ENCODE data around the gene PMVK. TPM values are rescaled to one million over a fixed set of nuclear protein-coding genes. Genes with fewer than 3 reads are reported as not detected.

PMVK gene
- total RNA-seq = 8.6 and 10.6 TPM in 2 replicates

DNA sequence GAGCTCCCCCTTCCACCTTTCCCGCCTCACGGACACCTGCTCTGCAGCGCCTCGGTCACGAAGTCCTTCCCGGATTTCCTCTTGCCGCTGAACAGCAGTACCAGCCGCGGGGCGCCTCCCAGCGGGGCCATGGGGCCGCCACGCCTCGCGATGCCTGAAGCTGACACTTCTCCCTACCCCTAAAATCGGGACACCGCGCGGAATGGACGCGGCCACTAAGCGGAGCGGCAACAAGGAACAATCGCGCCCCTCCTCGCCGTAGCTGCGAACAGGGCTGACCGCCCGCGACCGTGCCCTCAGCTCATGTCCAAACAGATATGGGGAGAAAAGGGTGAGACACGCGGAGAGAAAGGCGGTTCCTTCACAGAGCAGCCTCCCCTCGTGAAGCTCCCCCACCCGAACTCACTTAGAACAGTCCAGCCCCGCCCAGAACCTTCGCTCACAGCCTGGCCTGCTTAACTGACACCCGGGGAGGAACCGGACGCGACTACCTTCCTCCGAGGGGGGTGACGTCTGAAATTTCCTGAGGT, at the start of gene PMVK:
PMVK (minus strand) TSS at position 165 of the 530 bp plus-strand sequence; CDS start at position 131, 34 bp downstream.

GRCh38 chr1:154982897-154983648, 46.6 kb upstream of the PMVK start, which contains the start of gene FLAD1:
TSS of gene FLAD1 (plus strand) at chr1:154983344. CDS start at chr1:154983695, 351 bp downstream.

DNA sequence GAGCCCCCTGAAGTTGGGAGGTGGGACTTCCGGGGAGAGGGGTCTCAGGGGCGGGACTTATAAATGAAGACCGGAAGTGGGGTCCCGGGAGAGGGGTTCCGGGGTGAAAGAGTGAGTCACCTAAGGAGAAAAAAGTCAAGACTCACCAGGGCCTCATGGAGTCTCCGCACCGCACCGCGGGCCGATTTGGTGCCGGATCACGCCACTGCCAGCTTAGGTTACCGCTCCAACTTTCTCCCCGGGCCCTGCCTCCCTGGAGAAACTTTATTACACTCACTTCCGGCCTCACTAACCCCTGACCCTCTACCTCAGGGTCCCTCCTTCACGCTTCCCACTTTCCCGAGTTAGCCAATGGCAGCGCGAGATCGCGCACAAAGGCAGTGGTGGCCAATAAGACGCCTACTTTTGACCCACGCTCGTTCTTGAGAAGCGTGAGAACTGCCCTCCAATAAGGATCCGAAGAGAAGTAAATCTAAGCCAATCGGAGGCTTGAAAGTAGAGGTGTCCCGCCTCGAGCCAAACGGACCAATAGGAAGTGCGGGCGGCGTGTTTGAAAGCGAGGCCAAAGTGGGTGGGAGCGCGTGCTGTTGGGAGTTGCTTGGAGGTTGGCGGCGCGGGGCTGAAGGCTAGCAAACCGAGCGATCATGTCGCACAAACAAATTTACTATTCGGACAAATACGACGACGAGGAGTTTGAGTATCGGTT, 37.7 kb upstream of the PMVK start, which contains the start of gene CKS1B:
CKS1B (plus strand) TSS at position 580 of the 706 bp plus-strand sequence; CDS start at position 645, 65 bp downstream.

DNA sequence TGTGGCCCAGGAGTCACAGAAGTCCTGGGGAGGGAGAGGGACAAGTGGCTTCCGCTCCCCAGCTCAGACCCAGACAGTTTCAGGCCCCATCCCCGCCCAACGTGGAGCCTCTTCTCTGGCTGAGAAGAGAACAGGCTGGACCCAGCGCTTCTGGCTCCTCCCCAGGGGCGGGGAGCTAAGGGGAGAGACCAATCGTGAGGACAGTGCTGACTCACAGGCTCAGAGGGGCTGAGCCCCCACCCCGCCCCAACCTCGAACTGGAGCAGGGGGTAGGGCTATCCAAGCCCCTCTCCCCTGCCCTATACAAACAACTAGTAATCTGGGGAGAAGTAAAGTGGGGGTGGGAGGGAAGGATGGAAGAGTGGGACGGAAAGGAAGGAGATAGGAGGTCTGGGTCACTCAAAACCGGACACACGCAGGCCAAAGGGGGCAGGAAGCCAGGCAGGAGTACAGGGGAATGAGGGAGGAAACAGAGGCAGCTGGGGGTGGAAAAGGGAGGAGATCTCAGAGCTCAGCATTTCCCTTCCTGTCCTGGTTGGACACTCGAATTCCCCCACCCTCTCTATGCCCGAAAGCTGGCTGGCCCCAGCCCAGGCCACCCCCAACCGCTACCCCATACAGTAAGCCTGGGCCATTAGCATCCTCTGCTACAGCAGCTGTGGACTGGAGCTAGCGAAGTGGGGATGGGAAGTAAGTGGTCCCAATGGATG, 34.3 kb upstream of the PMVK start, which contains the start of gene SHC1:
SHC1 (minus strand) TSS at position 117 of the 710 bp plus-strand sequence. CDS start 221 bp downstream, outside the sequence.

DNA sequence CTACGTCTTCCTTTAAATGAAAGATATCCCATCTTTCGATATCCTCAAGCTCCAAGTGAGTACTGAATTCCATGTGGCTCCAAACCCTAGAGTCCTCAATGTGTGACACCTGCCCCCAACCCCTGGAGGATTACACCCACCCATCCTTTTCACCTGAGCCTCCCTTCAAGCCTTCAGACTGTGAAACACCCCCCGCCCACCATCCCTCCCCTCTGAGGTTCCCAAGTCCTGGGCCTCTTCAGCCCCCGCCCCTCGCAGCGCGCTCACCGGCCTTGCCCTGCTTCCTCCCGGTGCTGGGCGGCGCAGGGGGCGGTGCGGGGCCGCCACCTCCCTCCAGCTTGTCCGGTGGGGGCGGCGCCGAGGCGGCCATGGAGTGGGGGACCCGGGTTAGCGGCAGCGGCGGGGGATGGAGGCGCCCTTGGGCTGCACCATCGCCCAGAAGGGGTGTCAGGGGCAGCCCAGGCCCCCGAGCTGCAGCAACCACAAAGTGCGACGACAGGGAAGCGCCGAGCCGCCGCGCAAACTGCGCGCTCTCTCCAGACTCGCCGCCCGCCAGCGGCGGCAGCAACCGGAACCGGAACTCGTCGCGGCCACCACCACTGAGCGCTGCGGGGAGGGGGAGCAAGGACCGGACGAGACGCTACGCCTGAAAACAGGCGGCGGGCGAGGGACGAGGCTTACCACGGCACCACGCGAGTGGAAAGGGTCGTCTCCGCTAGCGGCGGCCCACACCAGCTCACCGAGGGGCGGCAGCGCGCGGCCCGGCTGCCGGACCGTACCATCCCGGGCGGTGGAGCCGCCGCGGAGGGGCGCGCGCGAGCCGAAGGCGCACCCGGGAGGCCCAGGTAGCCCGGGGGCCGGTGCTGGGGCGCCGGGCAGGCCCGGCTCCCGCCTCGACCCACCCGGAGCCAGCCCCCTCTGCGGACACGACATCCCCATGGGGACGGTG, 25.0 kb upstream of the PMVK start, which contains the start of gene PYGO2:
PYGO2 (minus strand) TSS at position 576 of the 949 bp plus-strand sequence; CDS start at position 370, 206 bp downstream.

DNA sequence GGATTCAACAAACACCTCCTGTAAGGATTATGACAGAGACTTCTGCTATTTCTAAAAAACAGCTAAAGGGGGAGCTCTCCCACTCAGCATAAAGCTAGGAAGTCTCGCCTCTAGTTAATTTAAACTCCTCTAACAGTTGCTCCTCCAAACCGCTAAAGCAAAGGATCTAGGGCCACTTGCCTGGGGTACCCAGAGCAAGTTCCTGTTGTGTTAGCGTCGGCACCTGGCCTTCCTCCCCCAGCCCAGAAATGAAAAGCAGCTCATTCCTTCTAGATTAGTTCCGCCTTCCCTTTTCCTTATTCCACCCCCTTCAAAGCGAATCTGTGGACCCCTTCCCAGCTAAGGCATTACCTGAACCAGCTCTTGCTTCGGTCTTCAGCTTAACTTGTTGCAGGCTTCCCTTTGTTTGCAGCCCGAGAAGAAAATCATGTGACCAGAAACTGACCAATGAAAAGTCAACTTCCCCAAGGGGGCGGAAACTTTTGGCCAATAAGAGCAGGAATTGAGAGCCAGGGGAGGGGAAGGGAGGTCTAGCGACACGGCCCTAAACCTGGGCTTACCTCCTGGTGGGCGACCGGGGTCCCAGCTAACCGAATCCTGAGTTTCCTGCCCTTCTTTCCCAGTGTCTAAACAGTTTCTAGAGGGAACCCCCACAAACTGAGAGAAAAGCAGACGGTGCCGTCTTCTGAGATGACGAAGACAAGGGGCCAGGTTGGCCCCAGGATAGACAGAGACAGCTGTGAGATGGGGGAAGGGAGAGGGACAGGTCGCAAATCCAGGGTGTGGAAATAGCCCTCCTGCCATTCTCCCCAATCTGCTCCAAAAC, 19.4 kb upstream of the PMVK start, which contains the start of gene PBXIP1:
PBXIP1 (minus strand) TSS at position 382 of the 826 bp plus-strand sequence. CDS start 2,378 bp downstream, outside the sequence.

Other genes with a start within 250 kb of the PMVK start
- 0.16 and 1.5 TPM in 2 replicates for gene KCNN3, start 66.4 kb downstream of the PMVK start, total RNA-seq
- gene PBXIP1, start 19.4 kb upstream of the PMVK start, total RNA-seq = 74.6 and 104 TPM in 2 replicates
- gene PYGO2, start 25.1 kb upstream of the PMVK start, total RNA-seq = 7.7 and 18.3 TPM in 2 replicates
- gene SHC1, start 34.0 kb upstream of the PMVK start, total RNA-seq = 159 and 342 TPM in 2 replicates
- gene CKS1B, start 38.0 kb upstream of the PMVK start, total RNA-seq = 56.2 and 86.6 TPM in 2 replicates
- 16.8 and 25.1 TPM in 2 replicates for gene FLAD1, start 46.6 kb upstream of the PMVK start, total RNA-seq
- 0.76 TPM in 1 of 2 replicates, not detected in the other for gene LENEP, start 56.9 kb upstream of the PMVK start, total RNA-seq
- 7.6 and 11.1 TPM in 2 replicates for gene ZBTB7B, start 66.1 kb upstream of the PMVK start, total RNA-seq
- under 0.01 and 0.13 TPM in 2 replicates for gene DCST2, start 97.1 kb upstream of the PMVK start, total RNA-seq
- not detected in 2 replicates for gene DCST1, start 97.1 kb upstream of the PMVK start, total RNA-seq
- gene ADAM15, start 114.6 kb upstream of the PMVK start, total RNA-seq = 241 and 324 TPM in 2 replicates
- gene EFNA4, start 127.0 kb upstream of the PMVK start, total RNA-seq = 4.2 and 13.6 TPM in 2 replicates
- gene EFNA3, start 142.1 kb upstream of the PMVK start, total RNA-seq = 1.3 and 1.8 TPM in 2 replicates
- gene EFNA1, start 191.2 kb upstream of the PMVK start, total RNA-seq = 99.7 and 161 TPM in 2 replicates
- gene SLC50A1, start 199.1 kb upstream of the PMVK start, total RNA-seq = 22.8 and 26.1 TPM in 2 replicates
- gene DPM3, start 203.8 kb upstream of the PMVK start, total RNA-seq = 20.9 and 56.7 TPM in 2 replicates
- gene KRTCAP2, start 236.6 kb upstream of the PMVK start, total RNA-seq = 96.2 and 98.4 TPM in 2 replicates
- 1.6 and 4.5 TPM in 2 replicates for gene TRIM46, start 237.1 kb upstream of the PMVK start, total RNA-seq

All from bladder microvascular endothelial cell (primary cell).